Mesothelial cell of epicardium (in vitro differentiated cells): ENCODE measurements around the gene CPNE6. TPM values are rescaled to one million over a fixed set of nuclear protein-coding genes. Genes with fewer than 3 reads are reported as not detected.
A peak's percentile ranks its signal among the peaks of the same experiment; 100 is the strongest.

Experiments
- DNase-seq, 2 experiments: peaks; one replicate each; pipeline ENCODE4 v3.0.0; 2021; ENCODE audit warnings: low spot score in 2 of 2; ENCODE audit not compliant: unreplicated experiment in 2 of 2
- H3K27ac Mint-ChIP-seq: 2 replicates; pipeline ENCODE4 v1.8.0; 2021; ENCODE audit warnings: mixed read lengths
- H3K27me3 Mint-ChIP-seq: 2 replicates; pipeline ENCODE4 v1.8.0; 2021; ENCODE audit warnings: low read depth, mixed read lengths
- H3K36me3 Mint-ChIP-seq: 2 replicates; pipeline ENCODE4 v1.8.0; 2021; ENCODE audit warnings: mixed read lengths
- H3K4me1 Mint-ChIP-seq: 2 replicates; pipeline ENCODE4 v1.8.0; 2021; ENCODE audit warnings: mixed read lengths
- H3K4me3 Mint-ChIP-seq: 2 replicates; pipeline ENCODE4 v1.8.0; 2021; ENCODE audit warnings: mild to moderate bottlenecking, moderate library complexity, mixed read lengths
- H3K9me3 Mint-ChIP-seq: 2 replicates; pipeline ENCODE4 v1.8.0; 2021; ENCODE audit warnings: mixed read lengths
- total RNA-seq: library from RNA; stranded (reverse); gene quantifications from 3 replicates; pipeline ENCODE4 v1.2.1, GENCODE V29; 2021
- TF ChIP-seq, protein P1 (sequence below): fragments of 200-600 bp; sonication (generic); IDR thresholded peaks from one replicate; pipeline ENCODE4 v1.5.0; 2021; ENCODE audit warnings: antibody characterized with exemption; ENCODE audit not compliant: unreplicated experiment

The CPNE6 gene
- total RNA-seq, 1 donor from 2014 or later: not detected

DNA sequence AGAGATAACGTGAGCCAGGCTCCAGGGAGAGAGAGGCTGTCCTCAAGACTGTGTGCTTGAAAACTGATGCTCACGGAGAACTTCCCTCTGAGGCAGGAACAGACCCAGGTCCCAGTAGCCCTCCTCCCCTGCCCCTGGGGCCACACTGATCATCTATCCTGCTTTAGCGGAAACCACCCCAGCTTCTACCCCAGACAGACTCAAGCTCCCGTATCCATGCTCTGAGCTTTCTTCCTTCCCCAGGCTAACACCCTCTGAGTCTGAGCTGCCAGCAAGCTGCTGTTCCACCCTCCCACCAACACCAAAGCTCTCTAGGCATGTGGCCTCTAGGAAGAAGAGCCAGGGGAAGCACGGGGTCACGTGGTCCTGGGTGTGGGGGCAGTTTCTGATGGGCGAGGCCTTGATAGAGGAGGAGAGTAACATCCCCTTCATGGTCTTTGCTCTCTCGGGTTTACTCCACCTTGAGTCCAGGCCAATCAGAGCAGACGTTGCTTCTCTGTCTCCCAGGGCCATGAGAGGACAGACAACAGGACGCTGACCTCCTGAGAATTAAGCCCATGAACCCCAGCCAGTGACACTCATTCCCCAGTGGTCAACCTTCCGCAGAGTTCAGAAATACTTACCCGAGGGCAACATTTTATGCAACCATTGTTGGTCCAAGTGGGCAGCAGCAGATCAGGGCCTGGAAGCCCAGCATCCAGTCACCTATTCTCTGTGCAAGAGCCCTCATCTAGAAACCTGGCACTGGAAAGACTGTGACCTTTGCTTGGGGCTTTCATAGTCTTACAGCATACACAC lies 24.1 kb downstream of the CPNE6 start:
- DNase-seq: no peak

GRCh38 chr14:24096545-24097181 lies 25.3 kb downstream of the CPNE6 start:
- no peak for DNase-seq
- H3K9me3 Mint-ChIP-seq: no peaks in the 10 kb centered on the region
- no peaks in the 10 kb centered on the region for H3K27me3 Mint-ChIP-seq
- H3K4me3 Mint-ChIP-seq: no peak overlapping the region
- H3K4me1 Mint-ChIP-seq: peaks cover 20% of the 10 kb centered on the region
- H3K36me3 Mint-ChIP-seq: no peaks in the 10 kb centered on the region
- TF ChIP-seq, protein P1, sequence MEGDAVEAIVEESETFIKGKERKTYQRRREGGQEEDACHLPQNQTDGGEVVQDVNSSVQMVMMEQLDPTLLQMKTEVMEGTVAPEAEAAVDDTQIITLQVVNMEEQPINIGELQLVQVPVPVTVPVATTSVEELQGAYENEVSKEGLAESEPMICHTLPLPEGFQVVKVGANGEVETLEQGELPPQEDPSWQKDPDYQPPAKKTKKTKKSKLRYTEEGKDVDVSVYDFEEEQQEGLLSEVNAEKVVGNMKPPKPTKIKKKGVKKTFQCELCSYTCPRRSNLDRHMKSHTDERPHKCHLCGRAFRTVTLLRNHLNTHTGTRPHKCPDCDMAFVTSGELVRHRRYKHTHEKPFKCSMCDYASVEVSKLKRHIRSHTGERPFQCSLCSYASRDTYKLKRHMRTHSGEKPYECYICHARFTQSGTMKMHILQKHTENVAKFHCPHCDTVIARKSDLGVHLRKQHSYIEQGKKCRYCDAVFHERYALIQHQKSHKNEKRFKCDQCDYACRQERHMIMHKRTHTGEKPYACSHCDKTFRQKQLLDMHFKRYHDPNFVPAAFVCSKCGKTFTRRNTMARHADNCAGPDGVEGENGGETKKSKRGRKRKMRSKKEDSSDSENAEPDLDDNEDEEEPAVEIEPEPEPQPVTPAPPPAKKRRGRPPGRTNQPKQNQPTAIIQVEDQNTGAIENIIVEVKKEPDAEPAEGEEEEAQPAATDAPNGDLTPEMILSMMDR: no peak
- no peak overlapping the region for H3K27ac Mint-ChIP-seq

More for the DNA sequence above, 24.1 kb downstream of the CPNE6 start:
- H3K27me3 Mint-ChIP-seq: no peaks in the 10 kb centered on the region
- no peaks in the 10 kb centered on the region for H3K36me3 Mint-ChIP-seq
- H3K4me1 Mint-ChIP-seq: peaks cover 22% of the 10 kb centered on the region
- no peaks in the 10 kb centered on the region for H3K9me3 Mint-ChIP-seq
- H3K4me3 Mint-ChIP-seq: peak overlapping the region; percentile 81
- TF ChIP-seq, protein P1: no peak
- H3K27ac Mint-ChIP-seq: peak overlapping the region; percentile 75

- Mint-ChIP-seq H3K27ac (no peak overlapping the region), H3K9me3 (no peaks in the 10 kb centered on the region), H3K27me3 (no peaks in the 10 kb centered on the region), H3K36me3 (peaks cover 9% of the 10 kb centered on the region), H3K4me3 (no peak overlapping the region), H3K4me1 (peaks cover 17% of the 10 kb centered on the region)
- TF ChIP-seq, protein P1: no peak
- no peak for DNase-seq
These were observed 27.0 kb downstream of the CPNE6 start for GRCh38 chr14:24098229-24098926.

DNA sequence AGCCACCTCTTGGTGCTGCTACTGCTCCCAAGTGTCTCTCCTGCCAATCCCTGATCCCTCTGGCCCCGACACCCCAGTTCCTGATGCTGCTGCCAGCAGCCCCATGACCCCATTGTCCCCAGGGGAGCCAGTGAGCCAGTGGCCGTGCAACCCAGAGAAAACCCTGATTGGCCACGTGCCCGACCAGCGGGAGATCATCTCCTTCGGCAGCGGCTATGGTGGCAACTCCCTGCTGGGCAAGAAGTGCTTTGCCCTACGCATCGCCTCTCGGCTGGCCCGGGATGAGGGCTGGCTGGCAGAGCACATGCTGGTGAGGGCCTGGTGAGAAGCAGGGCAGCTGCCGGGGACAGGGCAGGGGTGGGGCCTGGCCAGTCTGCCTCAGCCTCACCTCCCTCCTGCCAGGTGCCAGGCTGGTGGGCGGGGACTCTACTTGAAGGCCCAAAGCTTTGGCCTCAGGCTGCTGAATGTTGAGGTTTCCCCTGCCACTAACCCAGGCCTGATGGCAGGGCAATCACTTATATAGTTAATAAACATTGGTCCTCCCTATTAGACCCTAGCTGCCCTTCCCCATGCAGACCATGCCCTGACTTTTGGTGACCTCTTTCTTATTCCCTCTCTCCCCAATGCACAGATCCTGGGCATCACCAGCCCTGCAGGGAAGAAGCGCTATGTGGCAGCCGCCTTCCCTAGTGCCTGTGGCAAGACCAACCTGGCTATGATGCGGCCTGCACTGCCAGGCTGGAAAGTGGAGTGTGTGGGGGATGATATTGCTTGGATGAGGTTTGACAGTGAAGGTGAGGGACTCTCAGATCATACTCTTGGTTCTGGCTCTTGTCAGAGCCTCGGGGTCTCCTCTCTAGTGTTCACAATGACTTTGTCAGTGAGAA lies 27.8 kb downstream of the CPNE6 start:
- no peak for DNase-seq
- peaks cover 13% of the 10 kb centered on the region for H3K4me1 Mint-ChIP-seq
- H3K36me3 Mint-ChIP-seq: peaks cover 16% of the 10 kb centered on the region
- no peak overlapping the region for H3K4me3 Mint-ChIP-seq
- no peak overlapping the region for H3K27ac Mint-ChIP-seq
- TF ChIP-seq, protein P1: no peak
- no peaks in the 10 kb centered on the region for H3K27me3 Mint-ChIP-seq
- no peaks in the 10 kb centered on the region for H3K9me3 Mint-ChIP-seq
